ENCODE data around the gene SPATS2L. TPM values are rescaled to one million over a fixed set of nuclear protein-coding genes. Genes with fewer than 3 reads are reported as not detected.

The SPATS2L gene
- total and polyA plus RNA-seq, 2 donors (not counting 1 experiment from before 2014, with no cell fraction given) = 0.27 to 0.44 TPM

DNA sequence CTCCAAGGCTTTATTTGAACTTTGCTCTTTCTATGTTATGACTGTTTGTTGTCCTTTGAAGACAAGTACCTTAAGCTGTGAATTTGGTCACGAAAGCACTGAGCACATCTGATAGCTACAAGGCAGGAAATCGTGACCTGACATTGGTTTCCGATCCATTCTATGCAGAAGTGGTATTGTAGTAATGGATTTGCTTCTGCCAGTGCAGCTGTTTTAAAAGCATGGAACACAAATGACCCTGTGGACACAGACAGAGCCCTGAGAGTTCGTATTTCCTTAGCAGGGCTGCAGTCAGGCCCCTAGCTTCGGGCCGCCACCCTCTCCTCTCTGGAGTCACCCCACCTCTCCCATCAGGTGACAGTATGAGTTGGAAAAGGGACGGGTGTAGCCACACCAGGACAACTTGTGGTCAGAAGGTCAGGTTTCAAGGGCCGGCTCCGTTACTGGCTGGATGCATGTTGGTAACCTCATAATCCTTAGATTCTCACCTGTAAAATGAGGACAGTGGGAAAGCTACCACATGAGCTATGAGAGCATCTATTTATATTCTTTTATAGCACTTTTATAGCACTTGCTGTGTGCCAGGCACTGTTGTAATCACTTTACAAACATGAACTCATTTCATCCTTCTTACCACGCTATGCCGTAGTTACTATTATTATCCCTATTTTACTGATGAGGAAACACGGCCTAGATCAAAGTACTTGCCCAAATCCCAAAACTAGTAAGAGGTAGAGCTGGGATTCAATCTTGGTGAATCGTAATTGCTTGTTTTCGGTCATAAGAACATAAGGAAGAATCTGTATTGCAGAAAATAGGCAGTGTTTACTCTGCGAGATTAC lies 70.2 kb downstream of the SPATS2L start:
- Mint-ChIP-seq H3K4me1 (peaks cover 16% of the 10 kb centered on the region), H3K27me3 (no peaks in the 10 kb centered on the region), H3K9me3 (ENCODE audit: insufficient read depth) (no peaks in the 10 kb centered on the region), H3K4me3 (no peak overlapping the region), H3K27ac (no peak overlapping the region)
- H3K36me3 ChIP-seq (replicated peaks in 1 of 2; ENCODE audit: control extremely low read depth in 1 of 2, control insufficient read depth in 1 of 2, extremely low read depth in 1 of 2, insufficient read depth in 2 of 2, low read length in 1 of 2) = no peaks in the 10 kb centered on the region
- DNase-seq (peak; percentile 7), ATAC-seq (ENCODE audit: low read depth) (no peak)
- no peaks in the 10 kb centered on the region for H3K79me2 ChIP-seq (ENCODE audit: control insufficient read depth, insufficient read depth, low read length)
- no peak overlapping the region for H3K4me3 ChIP-seq (ENCODE audit: control extremely low read depth in 1 of 5, extremely low read depth in 1 of 5, insufficient read depth in 1 of 5, low read depth in 2 of 5, low read length in 4 of 5)
- H3K27ac ChIP-seq (ENCODE audit: low read length in 2 of 2) = no peak overlapping the region
- no peaks in the 10 kb centered on the region for H4K20me1 ChIP-seq (ENCODE audit: control insufficient read depth, insufficient read depth, low read length, poor library complexity, severe bottlenecking)
- H3K27me3 ChIP-seq (replicated peaks in 1 of 4; ENCODE audit: control extremely low read depth in 1 of 4, control insufficient read depth in 3 of 4, insufficient read depth in 4 of 4, low read length in 3 of 4) = no peaks in the 10 kb centered on the region
- H3K9me3 ChIP-seq (ENCODE audit: control extremely low read depth in 1 of 3, control insufficient read depth in 2 of 3, insufficient read depth in 1 of 3, low read length in 2 of 3) = no peaks in the 10 kb centered on the region
- peak overlapping the region; percentile 45 for H2AFZ ChIP-seq (ENCODE audit: insufficient read depth, low read depth, low read length, poor library complexity, severe bottlenecking)
- TF ChIP-seq, protein P1, sequence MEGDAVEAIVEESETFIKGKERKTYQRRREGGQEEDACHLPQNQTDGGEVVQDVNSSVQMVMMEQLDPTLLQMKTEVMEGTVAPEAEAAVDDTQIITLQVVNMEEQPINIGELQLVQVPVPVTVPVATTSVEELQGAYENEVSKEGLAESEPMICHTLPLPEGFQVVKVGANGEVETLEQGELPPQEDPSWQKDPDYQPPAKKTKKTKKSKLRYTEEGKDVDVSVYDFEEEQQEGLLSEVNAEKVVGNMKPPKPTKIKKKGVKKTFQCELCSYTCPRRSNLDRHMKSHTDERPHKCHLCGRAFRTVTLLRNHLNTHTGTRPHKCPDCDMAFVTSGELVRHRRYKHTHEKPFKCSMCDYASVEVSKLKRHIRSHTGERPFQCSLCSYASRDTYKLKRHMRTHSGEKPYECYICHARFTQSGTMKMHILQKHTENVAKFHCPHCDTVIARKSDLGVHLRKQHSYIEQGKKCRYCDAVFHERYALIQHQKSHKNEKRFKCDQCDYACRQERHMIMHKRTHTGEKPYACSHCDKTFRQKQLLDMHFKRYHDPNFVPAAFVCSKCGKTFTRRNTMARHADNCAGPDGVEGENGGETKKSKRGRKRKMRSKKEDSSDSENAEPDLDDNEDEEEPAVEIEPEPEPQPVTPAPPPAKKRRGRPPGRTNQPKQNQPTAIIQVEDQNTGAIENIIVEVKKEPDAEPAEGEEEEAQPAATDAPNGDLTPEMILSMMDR (IDR thresholded peaks at IDR 0.05) = no peak
- TF ChIP-seq EZH2 (IDR thresholded peaks at IDR 0.05; ENCODE audit: borderline replicate concordance, insufficient read depth, low read depth, low read length, poor library complexity, severe bottlenecking) = no peak
- POLR2A ChIA-PET = no interaction called here
- H3K9ac ChIP-seq (ENCODE audit: low read length) = no peak overlapping the region
- no peak overlapping the region for H3K4me2 ChIP-seq (replicated peaks; ENCODE audit: low read depth, low read length, poor library complexity, severe bottlenecking)
- 48% methylated on average over 5 of the region's 15 CpGs for WGBS (ENCODE audit: insufficient coverage)
- intact Hi-C loops (cut with micrococcal nuclease) = no loop called here
- peaks cover 5 to 16% of the 10 kb centered on the region in 2 donors for H3K4me1 ChIP-seq (ENCODE audit: control insufficient read depth in 2 of 2, insufficient read depth in 2 of 2, low read length in 2 of 2)
- CTCF ChIA-PET = no interaction called here
